HG03442 (cell line): ENCODE results near the gene C1QBP.
A peak's percentile ranks its signal among the peaks of the same experiment; 100 is the strongest.
"Not testable (repeated sequence)": the region's sequence is repeated elsewhere in the genome, so short reads cannot be mapped to it uniquely, and the experiment has no call there.

Source experiments
- ATAC-seq: cut with Tn5 transposase; IDR thresholded peaks from one replicate; pipeline ENCODE4 v1.9.1; 2021; ENCODE audit warnings: mild to moderate bottlenecking, moderate library complexity; ENCODE audit not compliant: unreplicated experiment

C1QBP gene

GRCh38 chr17:5434984-5435383 lies 4.0 kb downstream of the C1QBP start:
- no peak for ATAC-seq

GRCh38 chr17:5431949-5432556 lies 6.9 kb downstream of the C1QBP start:
- no peak for ATAC-seq

GRCh38 chr17:5431234-5431633 lies 7.7 kb downstream of the C1QBP start:
- not testable (repeated sequence) for ATAC-seq

- no peak for ATAC-seq
These were observed 8.4 kb downstream of the C1QBP start for GRCh38 chr17:5430413-5430999.

GRCh38 chr17:5429191-5429887 lies 9.6 kb downstream of the C1QBP start:
- ATAC-seq = no peak

- ATAC-seq = no peak
These were observed 13.1 kb downstream of the C1QBP start for GRCh38 chr17:5425826-5426225.

GRCh38 chr17:5424909-5425308 lies 14.0 kb downstream of the C1QBP start:
- ATAC-seq = no peak

- no peak for ATAC-seq
These were observed 16.4 kb downstream of the C1QBP start for GRCh38 chr17:5422505-5422904.

GRCh38 chr17:5419959-5420653 lies 18.8 kb downstream of the C1QBP start, which contains the start of gene RPAIN:
Gene RPAIN, plus strand, starts transcription at chr17:5420182. Its CDS starts 29 bp downstream, at chr17:5420211.
- peak; percentile 43 for ATAC-seq

GRCh38 chr17:5419356-5419958 lies 19.5 kb downstream of the C1QBP start, which contains the start of gene NUP88:
Gene NUP88, minus strand, starts transcription at chr17:5419662. Its CDS starts 12 bp downstream, at chr17:5419650.
- peak; percentile 91 for ATAC-seq

- peak; percentile 15 for ATAC-seq
These were observed 20.0 kb downstream of the C1QBP start for GRCh38 chr17:5418858-5419355.

- ATAC-seq = no peak
These were observed 22.1 kb downstream of the C1QBP start for GRCh38 chr17:5416901-5417300.

GRCh38 chr17:5413682-5414081 lies 25.3 kb downstream of the C1QBP start:
- no peak for ATAC-seq

GRCh38 chr17:5410594-5411272 lies 28.2 kb downstream of the C1QBP start:
- ATAC-seq = no peak

GRCh38 chr17:5408186-5408585 lies 30.8 kb downstream of the C1QBP start:
- no peak for ATAC-seq

- ATAC-seq = no peak
These were observed 33.6 kb downstream of the C1QBP start for GRCh38 chr17:5405400-5405799.

GRCh38 chr17:5399767-5400166 lies 39.2 kb downstream of the C1QBP start:
- no peak for ATAC-seq

- ATAC-seq = no peak
These were observed 42.3 kb downstream of the C1QBP start for GRCh38 chr17:5396612-5397011.

- ATAC-seq = no peak
These were observed 47.3 kb downstream of the C1QBP start for GRCh38 chr17:5391678-5392077.
